Inferior parietal cortex (tissue), 1 donor: ENCODE measurements around the gene CEP135.
A peak's percentile ranks its signal among the peaks of the same experiment; 100 is the strongest.

Experiments
- DNase-seq: peaks from one replicate; pipeline ENCODE4 v3.0.0-alpha.2; 2016; ENCODE audit errors: extremely low spot score

CEP135 gene

GRCh38 chr4:56007154-56007553, 58.4 kb downstream of the CEP135 start:
- no peak for DNase-seq

GRCh38 chr4:56008206-56008605, 59.5 kb downstream of the CEP135 start:
- no peak for DNase-seq

- no peak for DNase-seq
Observed at GRCh38 chr4:56026596-56026995, 77.9 kb downstream of the CEP135 start.

- no peak for DNase-seq
Observed at GRCh38 chr4:56028165-56028564, 79.4 kb downstream of the CEP135 start.

GRCh38 chr4:56038487-56039162, 89.9 kb downstream of the CEP135 start:
- DNase-seq: no peak

- no peak for DNase-seq
Observed at GRCh38 chr4:56040842-56041241, 92.1 kb downstream of the CEP135 start.

GRCh38 chr4:56042225-56042624, 93.5 kb downstream of the CEP135 start:
- no peak for DNase-seq

- peak; percentile 27 for DNase-seq
Observed at GRCh38 chr4:56048383-56048701, 99.6 kb downstream of the CEP135 start.

GRCh38 chr4:56048702-56049431, 100.1 kb downstream of the CEP135 start:
- DNase-seq: peak; percentile 59

GRCh38 chr4:56050625-56051024, 101.9 kb downstream of the CEP135 start:
- no peak for DNase-seq

- DNase-seq: no peak
Observed at GRCh38 chr4:56051029-56051709, 102.4 kb downstream of the CEP135 start.

- DNase-seq: no peak
Observed at GRCh38 chr4:56051710-56052075, 102.9 kb downstream of the CEP135 start.

GRCh38 chr4:56052481-56052880, 103.7 kb downstream of the CEP135 start:
- DNase-seq: no peak

GRCh38 chr4:56052966-56053365, 104.2 kb downstream of the CEP135 start:
- DNase-seq: no peak

GRCh38 chr4:56055027-56055977, 106.6 kb downstream of the CEP135 start:
- no peak for DNase-seq

- no peak for DNase-seq
Observed at GRCh38 chr4:56055991-56056390, 107.2 kb downstream of the CEP135 start.

GRCh38 chr4:56058555-56058954, 109.8 kb downstream of the CEP135 start:
- DNase-seq: no peak

GRCh38 chr4:56060036-56060435, 111.3 kb downstream of the CEP135 start:
- DNase-seq: no peak

GRCh38 chr4:56062106-56062505, 113.4 kb downstream of the CEP135 start:
- no peak for DNase-seq

GRCh38 chr4:56062526-56063145, 113.9 kb downstream of the CEP135 start:
- no peak for DNase-seq

- no peak for DNase-seq
Observed at GRCh38 chr4:56066493-56066892, 117.7 kb downstream of the CEP135 start.
